GM23338 (cell line): ENCODE data around the gene ADCY3.
A peak's percentile ranks its signal among the peaks of the same experiment; 100 is the strongest.

Source experiments
- CTCF ChIP-seq, 2 experiments: fragments of 200-600 bp in 1 of 2; sonication (generic) in 1 of 2; conservative IDR thresholded peaks; 2 replicates each; pipeline versions ENCODE4 v1.5.1 to v1.6.1; 2016 to 2017; ENCODE audit warnings: antibody characterized with exemption in 2 of 2, low read depth in 2 of 2, mild to moderate bottlenecking in 2 of 2, moderate library complexity in 1 of 2
- EZH2phosphoT487 ChIP-seq: fragments of 200-600 bp; sonication (generic); IDR thresholded peaks from one replicate; pipeline ENCODE4 v1.8.1; 2018; ENCODE audit warnings: antibody characterized with exemption; ENCODE audit not compliant: unreplicated experiment
- POLR2AphosphoS5 ChIP-seq: IDR thresholded peaks from 2 replicates; pipeline ENCODE4 v1.6.1; 2016; ENCODE audit warnings: antibody characterized with exemption, low read depth
- REST ChIP-seq: IDR thresholded peaks from one replicate; pipeline ENCODE4 v1.6.1; 2018; ENCODE audit warnings: antibody characterized with exemption; ENCODE audit not compliant: unreplicated experiment
- STAT1 ChIP-seq: IDR thresholded peaks from one replicate; pipeline ENCODE4 v1.6.1; 2016; ENCODE audit warnings: antibody characterized with exemption; ENCODE audit not compliant: unreplicated experiment
- ZNF462 ChIP-seq: fragments of 250-450 bp; sonication (Bioruptor Pico); IDR thresholded peaks from 2 replicates; pipeline ENCODE4 v1.5.0; 2020; ENCODE audit warnings: mild to moderate bottlenecking, moderate library complexity

- TF ChIP-seq CTCF (conservative IDR thresholded peaks at IDR 0.05; ENCODE audit: low read depth in 2 of 2) (no peak), EZH2phosphoT487 (no peak), POLR2AphosphoS5 (no peak), ZNF462 (0 out of 2 replicates have a peak, but pooled peaks have one; percentile 16), REST (no peak), STAT1 (no peak)
Measured at GRCh38 chr2:24903161-24904103, 16.6 kb downstream of the ADCY3 start.
